ENCODE data around the gene CAPS2. TPM values are rescaled to one million over a fixed set of nuclear protein-coding genes. Genes with fewer than 3 reads are reported as not detected.
"Not testable (repeated sequence)": the region's sequence is repeated elsewhere in the genome, so short reads cannot be mapped to it uniquely, and the experiment has no call there.

CAPS2 gene
- total RNA-seq, 4 donors from 2014 or later = 18.8 to 33.0 (median 30.9) TPM

- no peak overlapping the region for H3K27ac ChIP-seq
- H3K9me3 ChIP-seq = no peaks in the 10 kb centered on the region
- no peak overlapping the region for H3K4me3 ChIP-seq
- WGBS, 2 donors = 65 to 71% methylated on average over 1 of the region's 1 CpG
- TF ChIP-seq CTCF (IDR thresholded peaks at IDR 0.05) (no peak), EP300 (IDR thresholded peaks at IDR 0.05) (no peak), POLR2A (IDR thresholded peaks at IDR 0.05) (no peak)
- no peaks in the 10 kb centered on the region for H3K27me3 ChIP-seq
- H3K4me1 ChIP-seq = peaks cover 0 to 7% (median 2%) of the 10 kb centered on the region in 4 donors
- DNase-seq (ENCODE audit: low spot score in 2 of 2) = no peak
- peaks cover 0 to 9% (median 0%) of the 10 kb centered on the region in 3 donors for H3K36me3 ChIP-seq
These were observed 31.3 kb upstream of the CAPS2 start for GRCh38 chr12:75361408-75361807.

- no peak for DNase-seq (ENCODE audit: low spot score in 2 of 2)
- no peaks in the 10 kb centered on the region for H3K27me3 ChIP-seq
- H3K9me3 ChIP-seq = peaks cover 0 to 2% (median 0%) of the 10 kb centered on the region in 4 donors
- H3K36me3 ChIP-seq = peaks cover 0 to 9% (median 0%) of the 10 kb centered on the region in 3 donors
- no peak overlapping the region for H3K27ac ChIP-seq
- no peak overlapping the region for H3K4me3 ChIP-seq
- peaks cover 0 to 2% (median 0%) of the 10 kb centered on the region in 4 donors for H3K4me1 ChIP-seq
- TF ChIP-seq EP300 (IDR thresholded peaks at IDR 0.05) (no peak), CTCF (IDR thresholded peaks at IDR 0.05) (no peak), POLR2A (IDR thresholded peaks at IDR 0.05) (no peak)
These were observed 30.8 kb upstream of the CAPS2 start for GRCh38 chr12:75360920-75361319.

GRCh38 chr12:75354011-75354410, 23.9 kb upstream of the CAPS2 start:
- no peak overlapping the region for H3K27ac ChIP-seq
- TF ChIP-seq EP300 (IDR thresholded peaks at IDR 0.05) (no peak), POLR2A (IDR thresholded peaks at IDR 0.05) (no peak), CTCF (IDR thresholded peaks at IDR 0.05) (no peak)
- peaks cover 0 to 13% (median 0%) of the 10 kb centered on the region in 3 donors for H3K36me3 ChIP-seq
- no peaks in the 10 kb centered on the region for H3K4me1 ChIP-seq
- H3K27me3 ChIP-seq = no peaks in the 10 kb centered on the region
- peaks cover 0 to 38% (median 9%) of the 10 kb centered on the region in 4 donors for H3K9me3 ChIP-seq
- no peak overlapping the region for H3K4me3 ChIP-seq
- DNase-seq (ENCODE audit: low spot score in 2 of 2) = no peak

GRCh38 chr12:75350413-75350812, 20.3 kb upstream of the CAPS2 start:
- 76 to 93% methylated on average over 2 of the region's 2 CpGs for WGBS, 2 donors

GRCh38 chr12:75349946-75350345, 19.8 kb upstream of the CAPS2 start:
- TF ChIP-seq POLR2A (IDR thresholded peaks at IDR 0.05) (no peak), EP300 (IDR thresholded peaks at IDR 0.05) (no peak), CTCF (IDR thresholded peaks at IDR 0.05) (no peak)
- H3K4me3 ChIP-seq = no peak overlapping the region
- H3K27ac ChIP-seq = no peak overlapping the region
- no peak for DNase-seq (ENCODE audit: low spot score in 2 of 2)
- peaks cover 0 to 13% (median 0%) of the 10 kb centered on the region in 3 donors for H3K36me3 ChIP-seq
- H3K27me3 ChIP-seq = no peaks in the 10 kb centered on the region
- WGBS, 2 donors = 83 to 85% methylated on average over 4 of the region's 4 CpGs
- H3K9me3 ChIP-seq = peaks cover 0 to 27% (median 5%) of the 10 kb centered on the region in 4 donors
- H3K4me1 ChIP-seq = no peaks in the 10 kb centered on the region

More at GRCh38 chr12:75350413-75350812, 20.3 kb upstream of the CAPS2 start:
- no peaks in the 10 kb centered on the region for H3K4me1 ChIP-seq
- no peaks in the 10 kb centered on the region for H3K27me3 ChIP-seq
- DNase-seq (ENCODE audit: low spot score in 2 of 2) = no peak
- no peak overlapping the region for H3K4me3 ChIP-seq
- no peak overlapping the region for H3K27ac ChIP-seq
- peaks cover 0 to 13% (median 0%) of the 10 kb centered on the region in 3 donors for H3K36me3 ChIP-seq
- peaks cover 0 to 32% (median 7%) of the 10 kb centered on the region in 4 donors for H3K9me3 ChIP-seq
- TF ChIP-seq CTCF (IDR thresholded peaks at IDR 0.05) = no peak
- TF ChIP-seq EP300 (IDR thresholded peaks at IDR 0.05) = no peak
- TF ChIP-seq POLR2A (IDR thresholded peaks at IDR 0.05) = no peak

GRCh38 chr12:75346215-75346614, 16.1 kb upstream of the CAPS2 start:
- not testable (repeated sequence) for H3K4me3 ChIP-seq; H3K9me3 ChIP-seq; H3K4me1 ChIP-seq; H3K27ac ChIP-seq; DNase-seq (ENCODE audit: low spot score in 2 of 2); H3K27me3 ChIP-seq; H3K36me3 ChIP-seq
- 95% methylated on average over 6 of the region's 6 CpGs for WGBS, 2 donors
